Measurements from ENCODE around the gene CCDC24.

CCDC24 gene

DNA sequence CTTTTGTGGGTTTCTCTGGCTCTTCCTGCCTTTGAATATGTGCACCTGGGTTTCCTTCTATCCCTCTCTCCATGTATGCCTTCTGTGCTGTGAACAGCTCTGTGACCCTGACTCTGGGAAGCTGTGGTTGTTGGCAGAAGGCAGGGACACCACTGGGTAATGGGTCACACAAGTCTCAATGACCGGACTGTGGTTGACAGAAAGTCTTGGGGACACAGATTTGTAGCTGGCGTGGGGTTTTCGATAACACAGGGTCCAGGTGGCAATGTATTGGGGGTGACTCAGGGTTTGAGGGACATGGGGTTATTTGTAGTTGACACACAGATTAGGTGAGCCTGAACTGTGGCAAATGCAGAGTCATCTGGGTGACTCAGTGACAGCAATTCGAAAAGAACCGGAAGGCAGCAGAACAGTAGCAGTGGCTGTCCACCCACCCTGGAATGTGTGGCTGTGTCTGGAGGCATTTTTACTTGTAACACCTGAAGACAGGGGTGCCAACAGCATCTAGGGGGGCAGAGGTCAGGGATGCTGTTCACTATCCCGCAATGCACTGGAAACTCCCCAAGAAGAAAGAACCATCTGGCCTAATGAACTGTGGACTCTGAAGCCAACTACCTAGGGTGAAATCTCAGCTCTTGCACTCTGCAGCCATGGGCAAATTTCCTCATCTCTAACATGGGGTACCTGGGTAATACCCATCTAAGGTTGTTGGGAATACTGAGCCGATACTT lies 52.8 kb downstream of the CCDC24 start:
- H3K9me3 ChIP-seq (ENCODE audit: low read length), result no peaks in the 10 kb centered on the region
- no peak overlapping the region for H2AFZ ChIP-seq (ENCODE audit: low read length)
- no peak overlapping the region for H3K27ac ChIP-seq (ENCODE audit: low read depth, low read length, poor library complexity, severe bottlenecking)
- H3F3A ChIP-seq (ENCODE audit: insufficient read depth, low read length), result no peaks in the 10 kb centered on the region
- no peaks in the 10 kb centered on the region for H4K20me1 ChIP-seq (ENCODE audit: insufficient read depth, low read length)
- no peak overlapping the region for H3K9ac ChIP-seq (ENCODE audit: low read length)
- no peaks in the 10 kb centered on the region for H3K4me1 ChIP-seq (ENCODE audit: insufficient read depth, low read length, severe bottlenecking)
- TF ChIP-seq CTCF (IDR thresholded peaks at IDR 0.05; ENCODE audit: low read length) (no peak), EZH2 (IDR thresholded peaks at IDR 0.05; ENCODE audit: borderline replicate concordance, low read length) (no peak)
- no peaks in the 10 kb centered on the region for H3K9me2 ChIP-seq (ENCODE audit: low read depth, low read length)
- no peak overlapping the region for H3K4me3 ChIP-seq (ENCODE audit: low read depth, low read length, poor library complexity, severe bottlenecking)
- no peak overlapping the region for H3K4me2 ChIP-seq (ENCODE audit: low read length)
- no peaks in the 10 kb centered on the region for H3K36me3 ChIP-seq (ENCODE audit: insufficient read depth, low read length)
- no peaks in the 10 kb centered on the region for H3K27me3 ChIP-seq (ENCODE audit: insufficient read depth, low read length)
- no peaks in the 10 kb centered on the region for H3K79me2 ChIP-seq (ENCODE audit: insufficient read depth, low read length)

DNA sequence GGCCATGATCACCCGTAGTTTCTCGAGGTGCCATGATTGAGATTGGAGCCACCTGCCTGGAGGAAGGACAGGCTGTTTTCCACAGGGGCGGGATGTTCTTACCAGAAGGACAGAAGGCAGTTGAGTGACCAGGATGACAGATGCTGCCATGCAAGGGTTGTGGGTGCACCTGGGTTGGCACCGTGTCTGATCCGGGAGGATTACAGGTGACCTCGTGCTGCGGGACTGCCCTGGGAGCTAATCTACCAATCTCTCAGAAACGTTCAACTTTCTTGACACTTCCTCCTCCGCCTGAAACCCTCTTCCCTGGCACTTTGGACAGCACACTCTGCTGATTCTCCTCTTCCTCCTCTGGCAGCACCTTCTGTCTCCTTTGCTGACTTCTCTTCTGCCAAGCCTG lies 53.7 kb downstream of the CCDC24 start:
- Histone ChIP-seq H4K20me1 (ENCODE audit: insufficient read depth, low read length) (no peaks in the 10 kb centered on the region), H3K4me3 (ENCODE audit: low read depth, low read length, poor library complexity, severe bottlenecking) (no peak overlapping the region), H3K9me2 (ENCODE audit: low read depth, low read length) (no peaks in the 10 kb centered on the region), H3K4me2 (ENCODE audit: low read length) (no peak overlapping the region), H3K36me3 (ENCODE audit: insufficient read depth, low read length) (no peaks in the 10 kb centered on the region), H2AFZ (ENCODE audit: low read length) (no peak overlapping the region), H3K27me3 (ENCODE audit: insufficient read depth, low read length) (no peaks in the 10 kb centered on the region), H3F3A (ENCODE audit: insufficient read depth, low read length) (no peaks in the 10 kb centered on the region), H3K9ac (ENCODE audit: low read length) (no peak overlapping the region), H3K27ac (ENCODE audit: low read depth, low read length, poor library complexity, severe bottlenecking) (no peak overlapping the region), H3K4me1 (ENCODE audit: insufficient read depth, low read length, severe bottlenecking) (no peaks in the 10 kb centered on the region), H3K9me3 (ENCODE audit: low read length) (no peaks in the 10 kb centered on the region), H3K79me2 (ENCODE audit: insufficient read depth, low read length) (no peaks in the 10 kb centered on the region)
- TF ChIP-seq CTCF (IDR thresholded peaks at IDR 0.05; ENCODE audit: low read length) (no peak), EZH2 (IDR thresholded peaks at IDR 0.05; ENCODE audit: borderline replicate concordance, low read length) (no peak)
